ENCODE results near the gene AP1B1.

DNA sequence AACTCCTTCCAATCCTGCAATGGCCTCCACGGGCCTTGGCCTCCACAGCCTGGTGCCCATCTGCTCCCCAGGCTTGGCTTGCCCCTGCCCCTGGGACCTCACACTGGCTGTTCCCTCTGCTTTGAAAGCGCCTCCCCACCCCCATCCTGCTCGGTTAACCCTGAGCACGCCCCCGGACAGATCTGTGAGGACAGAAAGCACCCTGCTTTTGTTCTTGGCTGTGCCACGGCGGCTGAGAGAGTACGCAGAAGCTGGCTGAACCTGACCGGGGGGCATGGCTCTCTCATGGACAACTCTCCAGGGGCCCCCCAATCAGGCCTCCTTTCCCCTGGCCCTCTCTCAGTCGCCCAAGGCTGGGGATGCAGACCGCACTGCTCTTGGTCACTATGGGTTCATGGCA is 52.7 kb downstream of the AP1B1 start:
- TF ChIP-seq, protein P1, sequence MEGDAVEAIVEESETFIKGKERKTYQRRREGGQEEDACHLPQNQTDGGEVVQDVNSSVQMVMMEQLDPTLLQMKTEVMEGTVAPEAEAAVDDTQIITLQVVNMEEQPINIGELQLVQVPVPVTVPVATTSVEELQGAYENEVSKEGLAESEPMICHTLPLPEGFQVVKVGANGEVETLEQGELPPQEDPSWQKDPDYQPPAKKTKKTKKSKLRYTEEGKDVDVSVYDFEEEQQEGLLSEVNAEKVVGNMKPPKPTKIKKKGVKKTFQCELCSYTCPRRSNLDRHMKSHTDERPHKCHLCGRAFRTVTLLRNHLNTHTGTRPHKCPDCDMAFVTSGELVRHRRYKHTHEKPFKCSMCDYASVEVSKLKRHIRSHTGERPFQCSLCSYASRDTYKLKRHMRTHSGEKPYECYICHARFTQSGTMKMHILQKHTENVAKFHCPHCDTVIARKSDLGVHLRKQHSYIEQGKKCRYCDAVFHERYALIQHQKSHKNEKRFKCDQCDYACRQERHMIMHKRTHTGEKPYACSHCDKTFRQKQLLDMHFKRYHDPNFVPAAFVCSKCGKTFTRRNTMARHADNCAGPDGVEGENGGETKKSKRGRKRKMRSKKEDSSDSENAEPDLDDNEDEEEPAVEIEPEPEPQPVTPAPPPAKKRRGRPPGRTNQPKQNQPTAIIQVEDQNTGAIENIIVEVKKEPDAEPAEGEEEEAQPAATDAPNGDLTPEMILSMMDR (IDR thresholded peaks at IDR 0.05): no peak
- TF ChIP-seq EZH2 (IDR thresholded peaks at IDR 0.05; ENCODE audit: borderline replicate concordance, insufficient read depth, low read depth, low read length, poor library complexity, severe bottlenecking): no peak

Measured in B cell (primary cell).